Measurements from ENCODE around the gene TRIB2.

TRIB2 gene

DNA sequence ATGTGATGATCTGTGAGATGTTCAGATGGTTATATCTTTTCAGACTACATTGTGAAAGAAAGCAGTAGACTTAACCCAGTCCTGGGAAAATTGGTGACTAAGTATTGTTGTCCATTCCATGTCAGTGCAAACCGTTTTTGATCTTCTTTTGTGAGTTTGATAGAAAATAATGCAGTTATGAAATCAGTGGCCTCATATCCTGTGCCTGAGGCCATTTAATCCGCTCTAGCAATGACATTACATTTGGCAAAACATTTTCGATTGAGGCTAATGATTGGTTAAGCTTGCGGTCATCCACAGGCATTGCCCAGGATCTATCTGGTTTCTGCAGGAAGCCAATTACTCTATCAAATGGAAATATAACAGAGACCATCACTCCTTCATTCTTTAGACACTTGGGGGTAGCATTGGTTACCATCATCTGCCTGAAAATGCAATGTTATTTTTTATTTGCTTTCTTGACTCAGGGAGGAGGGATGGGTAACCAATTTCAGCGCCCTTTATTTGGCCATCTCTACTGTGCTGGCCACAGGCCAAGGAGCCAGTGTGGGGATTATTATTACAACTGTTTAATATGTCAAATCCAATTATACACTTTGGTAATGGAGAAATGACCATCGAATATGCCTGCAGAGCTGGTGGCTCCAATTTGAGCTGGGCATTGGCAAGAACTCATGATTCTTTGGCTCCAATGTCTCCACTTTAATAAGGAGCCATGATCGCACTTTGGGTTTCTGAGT, 33.6 kb downstream of the TRIB2 start:
- no peak for DNase-seq (ENCODE audit: low spot score)

GRCh38 chr2:12754643-12755042, 37.9 kb downstream of the TRIB2 start:
- DNase-seq (ENCODE audit: low spot score) = no peak

GRCh38 chr2:12755384-12755783, 38.6 kb downstream of the TRIB2 start:
- DNase-seq (ENCODE audit: low spot score) = no peak

DNA sequence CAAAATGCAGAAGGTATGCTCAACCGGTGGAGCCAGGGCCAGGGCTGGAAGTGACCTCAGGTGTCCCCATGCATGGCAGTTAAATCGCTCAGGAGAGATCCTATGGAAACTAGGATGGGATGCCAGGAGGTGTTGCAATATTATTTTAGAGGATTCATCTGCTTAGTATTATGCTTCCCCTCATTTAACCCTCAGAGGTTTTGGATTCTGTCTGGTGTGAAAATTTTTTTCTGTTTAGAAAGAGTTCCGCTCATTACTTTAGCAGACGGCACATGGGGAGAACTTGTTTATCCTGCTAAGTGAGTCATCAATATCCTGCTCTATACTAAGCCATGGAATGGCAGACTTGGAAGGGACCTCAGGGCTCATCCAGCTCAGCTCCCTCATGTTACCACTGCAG, 42.5 kb downstream of the TRIB2 start:
- no peak for DNase-seq (ENCODE audit: low spot score)

GRCh38 chr2:12761104-12761503, 44.4 kb downstream of the TRIB2 start:
- DNase-seq (ENCODE audit: low spot score) = no peak

GRCh38 chr2:12762337-12762736, 45.6 kb downstream of the TRIB2 start:
- no peak for DNase-seq (ENCODE audit: low spot score)

DNA sequence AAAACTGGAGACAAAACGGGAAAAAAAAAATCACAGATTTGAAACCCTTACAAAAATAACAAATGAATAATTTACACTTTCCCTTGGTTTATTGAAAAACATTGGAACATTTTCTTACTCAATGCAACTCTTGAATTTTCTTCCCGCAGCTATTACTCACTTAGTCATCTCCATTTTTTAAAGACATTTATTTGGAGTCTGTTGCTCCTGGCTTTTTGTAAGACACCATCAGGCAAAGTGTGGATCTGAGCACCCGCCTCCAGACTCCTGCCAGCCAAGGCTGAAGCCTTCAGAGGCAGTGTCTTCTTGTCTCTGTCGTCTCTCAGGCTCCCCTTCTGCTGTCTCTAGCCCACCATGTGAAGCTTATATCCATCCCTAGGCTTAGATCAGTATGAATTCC, 46.2 kb downstream of the TRIB2 start:
- no peak for DNase-seq (ENCODE audit: low spot score)

DNA sequence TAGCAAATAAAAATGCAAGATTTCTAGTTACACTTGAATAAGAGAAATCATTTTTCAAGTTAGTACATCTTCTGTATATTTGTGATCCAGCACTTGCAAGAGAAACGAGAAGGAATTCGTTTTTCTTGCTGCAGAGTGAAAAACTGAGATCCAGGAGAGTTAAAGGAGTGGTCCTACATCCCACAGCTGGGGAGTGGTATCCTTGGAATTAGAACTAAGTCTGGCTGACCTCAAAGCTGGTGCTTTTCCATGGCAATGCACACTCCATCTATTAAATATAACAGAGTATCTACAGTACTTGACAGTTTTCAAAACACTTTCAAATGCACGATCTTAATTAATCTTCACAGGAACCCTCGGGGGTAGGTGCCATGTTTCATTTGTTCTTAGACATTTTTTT, 46.8 kb downstream of the TRIB2 start:
- no peak for DNase-seq (ENCODE audit: low spot score)

DNA sequence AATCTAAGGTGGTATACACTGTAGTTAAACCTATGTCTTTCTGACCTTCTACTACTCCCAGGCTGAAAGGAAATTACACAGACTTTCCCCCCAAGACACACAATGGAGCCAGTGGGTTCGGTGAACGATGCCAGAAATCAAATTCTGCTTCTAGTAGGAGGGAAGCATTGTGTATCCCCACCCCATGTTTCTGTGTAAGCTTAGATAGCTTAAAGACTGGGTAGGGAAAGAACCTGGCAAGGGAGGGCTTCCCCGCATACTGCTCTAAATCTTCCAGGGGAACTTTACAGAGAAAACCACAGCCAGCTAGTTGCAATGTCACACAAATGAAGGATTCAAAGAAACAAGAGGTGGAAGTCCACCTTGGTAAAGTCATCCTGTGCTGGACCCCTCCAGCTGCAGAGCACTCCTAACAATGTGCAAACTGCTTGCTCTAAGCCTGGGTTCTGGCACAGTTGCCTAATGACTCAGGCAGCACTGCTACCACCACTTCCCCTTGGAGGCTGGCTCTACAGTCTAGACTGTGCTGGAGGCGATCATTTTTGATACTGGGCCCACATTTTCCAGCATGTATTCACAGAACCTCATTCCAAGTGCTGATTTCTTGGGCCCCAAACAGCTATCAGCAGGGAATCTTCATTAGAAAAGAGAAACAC, 47.5 kb downstream of the TRIB2 start:
- DNase-seq (ENCODE audit: low spot score) = no peak

DNA sequence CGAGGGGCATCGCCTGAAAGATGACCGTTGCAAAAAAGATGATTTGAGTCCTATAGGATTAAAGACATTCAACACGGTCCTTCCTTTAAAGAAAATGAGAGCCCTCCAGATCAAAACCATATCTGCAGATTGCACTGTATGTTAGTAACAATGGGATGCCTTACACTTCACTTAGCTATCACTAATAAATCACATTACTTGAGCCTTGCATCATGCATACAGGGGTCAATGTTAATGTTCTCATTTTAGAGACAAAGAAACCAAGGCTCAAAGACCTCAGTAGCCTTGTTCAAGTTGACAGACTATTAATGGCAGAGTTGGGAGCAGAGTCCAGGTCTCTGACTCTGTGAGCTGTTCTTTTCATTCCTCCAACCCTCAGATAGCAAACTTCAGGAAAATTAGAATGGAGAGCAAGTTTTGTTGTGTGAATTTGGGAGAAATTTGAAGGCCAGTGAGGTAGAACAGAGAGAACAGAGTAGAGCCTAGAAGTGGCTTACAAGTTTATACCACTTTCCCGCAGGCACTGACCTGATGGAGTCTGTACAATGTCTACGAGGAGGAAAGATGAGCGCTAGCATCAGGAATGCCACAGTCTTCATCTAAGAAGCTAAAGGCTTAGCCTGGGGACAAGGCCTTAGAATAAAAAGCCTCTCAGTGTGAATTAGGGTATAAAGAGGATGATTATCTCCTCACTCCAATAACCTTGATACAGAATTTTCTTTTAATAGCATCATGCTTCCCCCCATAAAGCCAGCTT, 48.3 kb downstream of the TRIB2 start:
- no peak for DNase-seq (ENCODE audit: low spot score)

- DNase-seq (ENCODE audit: low spot score) = peak; percentile 37
Measured at GRCh38 chr2:12766421-12766879, 49.7 kb downstream of the TRIB2 start.

DNA sequence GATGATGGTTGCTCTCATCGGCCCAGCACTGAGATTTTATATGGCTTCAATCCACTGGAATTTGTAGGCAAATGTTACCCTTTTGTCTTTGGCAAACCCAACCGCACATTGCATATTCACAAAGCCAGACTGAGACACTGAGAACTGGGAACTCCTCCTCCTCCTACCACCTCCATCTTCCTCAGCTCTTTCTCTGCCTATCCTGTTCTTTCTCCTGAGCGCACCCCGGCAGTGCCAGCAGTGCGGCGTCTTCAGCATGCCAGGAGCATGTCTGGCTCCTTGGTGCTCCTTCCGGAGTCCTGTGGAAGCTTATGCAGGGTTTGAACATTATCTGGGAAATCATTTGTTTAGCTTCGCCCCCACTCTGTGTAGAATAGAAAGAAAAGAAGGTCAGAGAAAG, 50.8 kb downstream of the TRIB2 start:
- DNase-seq (ENCODE audit: low spot score) = no peak

GRCh38 chr2:12767996-12768624, 51.4 kb downstream of the TRIB2 start:
- no peak for DNase-seq (ENCODE audit: low spot score)

DNA sequence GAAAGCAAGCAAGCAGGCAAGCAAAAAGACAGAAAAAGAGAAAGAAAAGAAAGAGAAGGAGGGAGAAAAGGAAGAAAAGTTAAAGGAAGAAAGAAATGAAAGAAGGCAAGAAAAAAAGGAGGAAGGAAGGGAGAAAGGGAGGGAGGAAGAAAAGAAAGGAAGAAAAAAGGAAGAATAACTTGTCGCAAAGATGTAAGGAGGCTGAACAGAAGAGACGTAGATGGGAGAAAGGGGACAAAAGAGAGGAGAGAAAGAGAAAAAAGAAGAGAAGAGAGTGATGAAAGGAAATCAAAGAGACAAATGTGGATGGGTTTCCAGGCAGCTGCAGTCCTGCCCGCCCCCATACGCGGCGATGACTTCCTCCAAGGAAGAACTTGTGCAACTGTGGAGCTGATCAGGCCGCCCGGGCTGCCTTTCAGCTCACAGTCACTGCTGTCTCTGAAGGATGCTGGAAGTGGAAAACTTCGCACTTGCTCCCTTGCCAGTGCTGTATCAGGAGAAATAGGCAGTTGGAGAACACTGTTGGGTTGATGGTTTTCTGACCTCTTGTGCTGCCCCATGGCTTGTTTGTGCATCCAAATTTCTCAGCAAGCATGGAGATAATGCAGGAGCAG, 52.9 kb downstream of the TRIB2 start:
- DNase-seq (ENCODE audit: low spot score) = no peak

DNA sequence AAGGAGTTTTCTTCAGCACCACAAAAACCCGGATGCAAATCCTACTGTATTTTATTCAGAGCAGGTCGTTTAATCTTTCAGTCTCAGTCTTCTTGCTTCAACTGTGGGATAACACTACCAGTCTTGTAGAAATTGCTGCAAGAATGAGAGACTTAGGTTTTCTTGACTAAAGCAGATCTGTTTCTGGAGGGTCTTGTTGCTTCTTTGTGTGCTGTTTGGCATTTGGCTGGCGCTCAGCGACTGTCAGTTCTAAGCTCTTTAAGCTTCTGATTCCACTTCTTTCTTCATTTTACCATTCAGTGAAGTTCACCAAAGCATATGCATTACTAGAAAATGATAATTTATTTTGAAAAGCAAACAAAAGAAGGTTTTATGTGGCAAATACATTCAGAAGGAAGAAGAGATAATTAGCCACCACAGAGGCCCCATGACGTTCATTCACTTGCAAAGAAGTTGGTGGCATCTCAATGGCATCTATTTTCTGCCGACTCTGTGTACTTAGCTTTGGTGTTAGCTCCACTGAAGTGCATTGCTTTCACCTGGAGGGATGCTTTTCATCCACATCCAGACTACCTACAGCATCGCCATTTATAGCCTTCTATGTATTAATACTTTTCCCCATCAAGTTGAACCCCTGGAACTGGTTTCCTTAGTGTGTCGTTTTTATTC, 53.7 kb downstream of the TRIB2 start:
- no peak for DNase-seq (ENCODE audit: low spot score)

- no peak for DNase-seq (ENCODE audit: low spot score)
Measured at GRCh38 chr2:12771154-12771553, 54.4 kb downstream of the TRIB2 start.

DNA sequence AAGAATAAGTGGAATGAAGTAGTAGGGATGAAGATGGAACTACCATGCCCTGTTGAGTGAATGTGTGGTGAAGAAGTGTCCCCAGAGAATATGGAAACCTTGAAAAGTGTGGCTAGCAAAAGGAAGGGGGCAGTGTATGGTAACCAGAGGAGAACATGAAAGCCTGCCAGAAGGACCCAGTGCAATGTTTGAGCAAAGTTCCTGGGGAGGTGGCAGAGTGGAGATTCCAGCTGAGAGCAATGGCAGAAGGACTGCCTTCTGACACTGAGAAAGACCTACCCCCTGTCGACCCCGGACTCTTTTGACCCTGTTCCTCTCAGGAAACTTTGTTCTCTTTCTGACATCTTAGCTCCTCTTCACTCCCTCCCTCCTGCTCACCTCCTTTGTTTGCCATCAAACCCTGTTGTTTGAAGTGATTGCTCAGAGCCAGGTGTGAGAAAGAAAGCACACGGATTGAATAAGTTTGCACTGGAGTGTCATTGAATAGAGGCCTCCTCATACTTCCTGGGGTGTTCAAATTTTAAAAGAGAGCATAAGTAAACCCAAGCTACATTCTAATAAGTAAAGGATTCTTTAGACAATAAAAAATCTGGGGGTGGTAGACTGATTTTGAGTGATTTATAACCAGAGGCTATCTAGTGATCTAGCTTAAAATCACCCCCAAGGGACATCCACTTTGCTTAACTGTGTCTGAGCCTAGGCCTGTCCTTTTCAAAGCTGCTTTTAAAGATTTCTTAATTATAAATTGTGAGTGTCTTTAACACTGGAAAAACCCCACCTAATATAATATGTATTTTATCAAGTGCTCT, 57.1 kb downstream of the TRIB2 start:
- DNase-seq (ENCODE audit: low spot score) = no peak

DNA sequence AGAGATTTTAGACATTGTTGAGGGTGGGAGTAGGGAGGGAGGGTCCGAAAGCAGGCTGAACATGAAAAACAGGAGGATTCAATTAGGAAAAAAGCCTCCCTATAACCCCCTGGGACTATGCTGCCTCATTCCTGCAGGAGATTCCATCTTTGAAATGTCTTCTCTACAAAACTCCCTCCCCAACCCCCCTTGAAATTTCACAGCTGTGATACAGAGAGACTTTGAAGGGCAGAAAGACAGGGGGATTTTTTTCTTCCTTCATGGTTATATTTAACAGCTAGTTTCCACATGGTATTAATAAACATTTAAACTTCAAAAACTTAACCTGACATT, 57.6 kb downstream of the TRIB2 start:
- no peak for DNase-seq (ENCODE audit: low spot score)

DNA sequence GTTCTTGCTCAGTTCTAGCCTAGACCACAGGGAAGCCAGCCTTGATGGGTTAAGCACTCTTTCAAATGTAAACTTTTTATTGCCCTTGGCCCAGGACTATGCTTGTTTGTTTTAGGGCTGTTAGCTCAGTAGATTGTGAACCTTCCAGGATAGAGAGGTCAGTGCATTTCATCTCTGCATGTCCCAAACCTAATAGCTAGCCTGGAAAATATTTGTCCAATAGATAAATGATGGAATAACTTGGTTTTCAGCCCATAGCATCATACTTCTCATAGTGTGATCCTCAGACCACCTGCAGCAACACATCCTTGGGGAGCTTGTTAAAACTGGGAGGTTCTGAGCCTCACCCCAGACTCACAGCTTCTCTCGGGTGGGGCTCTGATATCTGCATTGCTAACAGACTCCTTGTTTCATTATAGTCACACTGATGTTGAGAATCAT, 59.8 kb downstream of the TRIB2 start:
- no peak for DNase-seq (ENCODE audit: low spot score)

DNA sequence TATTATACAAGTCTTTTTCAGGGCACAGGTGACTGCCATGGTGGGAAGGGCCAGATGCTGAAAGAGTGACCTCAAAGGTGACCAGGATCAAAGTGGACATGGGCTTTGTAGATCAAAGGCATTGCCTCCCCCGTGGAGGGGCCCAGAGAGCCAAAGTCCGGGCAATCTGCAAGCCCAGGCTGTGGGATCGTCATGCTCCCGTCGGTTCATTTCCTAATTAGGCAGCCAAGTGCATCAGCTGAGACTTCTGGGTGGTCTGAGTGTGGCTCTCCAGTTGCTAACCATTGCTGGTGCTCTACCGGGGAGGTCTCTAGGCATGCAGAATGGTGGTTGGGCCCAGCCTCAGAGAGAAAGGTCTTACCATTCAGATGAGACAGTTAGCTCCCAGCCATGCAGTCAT, 61.6 kb downstream of the TRIB2 start:
- DNase-seq (ENCODE audit: low spot score) = no peak
